Globus pallidus (tissue), 1 donor: ENCODE data around the gene KCNQ1.

ENCODE experiments used
- DNase-seq: peaks from one replicate; pipeline ENCODE4 v3.0.0-alpha.2; 2015; ENCODE audit warnings: low spot score

KCNQ1 gene

DNA sequence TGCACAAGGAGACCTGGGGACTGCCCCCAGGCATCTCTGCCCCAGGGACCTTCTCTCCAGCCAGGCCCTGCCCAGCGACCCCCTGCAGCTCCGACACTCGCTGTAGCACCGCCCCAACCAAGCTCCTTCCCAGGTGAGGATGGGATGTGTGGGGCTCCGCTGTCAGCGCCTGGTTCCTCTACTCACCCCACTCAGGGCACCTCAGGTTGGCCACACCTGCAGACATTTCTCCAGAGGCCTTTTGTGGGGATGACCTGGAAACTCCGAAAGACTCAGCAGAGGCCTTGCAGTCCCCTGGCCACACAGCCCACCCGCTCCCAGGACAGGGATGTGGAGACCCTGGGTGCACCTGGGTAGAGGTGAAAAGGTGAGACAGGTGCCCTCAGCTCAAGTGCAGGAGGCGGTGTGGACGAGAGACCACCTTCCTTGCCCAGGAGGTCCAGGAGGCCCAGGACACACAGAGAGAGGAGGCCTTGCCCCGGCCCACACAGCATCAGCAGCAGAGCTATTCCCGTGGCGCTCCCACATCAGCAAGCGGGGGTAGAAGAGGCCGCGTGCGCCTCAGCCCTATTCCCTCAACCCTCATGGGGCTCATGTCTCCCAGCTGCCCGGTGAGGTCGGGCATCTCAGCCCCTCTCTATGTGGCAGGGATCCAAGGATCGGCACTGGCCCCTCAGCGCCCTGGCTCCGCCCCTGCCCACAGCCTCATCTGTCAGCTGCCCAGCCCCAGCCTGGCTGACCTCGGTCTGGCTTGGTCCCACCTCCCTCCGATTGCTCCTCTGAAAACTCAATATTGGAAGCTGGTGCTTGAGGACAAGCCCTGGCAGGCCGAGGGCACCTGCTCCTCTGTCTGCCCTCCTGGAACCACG is 21.4 kb upstream of the KCNQ1 start:
- DNase-seq: no peak

DNA sequence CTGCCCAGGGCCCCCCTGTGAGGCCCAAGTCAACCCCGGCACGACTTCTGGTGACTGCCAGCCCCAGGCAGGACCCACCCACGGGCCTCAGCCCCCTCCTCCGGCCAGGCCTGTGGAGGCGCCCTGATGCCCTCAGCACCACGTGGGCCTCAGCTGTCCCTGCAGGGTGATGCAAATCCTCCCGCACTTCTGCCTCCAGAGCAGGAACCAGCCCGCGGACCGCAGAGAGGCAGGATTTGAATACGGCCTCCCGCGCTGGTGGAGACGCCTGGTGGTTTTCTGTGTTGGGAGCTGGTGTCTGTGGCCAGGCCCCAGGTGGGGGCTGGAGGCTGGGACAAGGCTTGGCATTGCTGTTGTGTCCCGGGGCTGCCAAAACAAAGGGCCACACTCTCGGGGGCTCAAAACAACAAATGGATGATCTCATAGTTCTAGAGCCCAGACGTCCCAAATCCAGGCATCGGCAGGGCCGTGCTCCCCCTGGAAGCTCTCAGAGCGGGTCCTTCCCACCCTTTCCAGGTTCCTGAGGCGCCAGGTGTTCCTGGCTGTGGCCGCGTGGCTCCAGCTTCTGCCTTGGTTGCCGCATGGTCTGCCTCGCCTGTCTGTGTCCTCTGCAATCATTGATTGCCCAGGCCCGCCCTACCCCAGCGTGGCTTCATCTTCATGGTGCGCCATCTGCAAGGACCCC is 19.9 kb upstream of the KCNQ1 start:
- no peak for DNase-seq

DNA sequence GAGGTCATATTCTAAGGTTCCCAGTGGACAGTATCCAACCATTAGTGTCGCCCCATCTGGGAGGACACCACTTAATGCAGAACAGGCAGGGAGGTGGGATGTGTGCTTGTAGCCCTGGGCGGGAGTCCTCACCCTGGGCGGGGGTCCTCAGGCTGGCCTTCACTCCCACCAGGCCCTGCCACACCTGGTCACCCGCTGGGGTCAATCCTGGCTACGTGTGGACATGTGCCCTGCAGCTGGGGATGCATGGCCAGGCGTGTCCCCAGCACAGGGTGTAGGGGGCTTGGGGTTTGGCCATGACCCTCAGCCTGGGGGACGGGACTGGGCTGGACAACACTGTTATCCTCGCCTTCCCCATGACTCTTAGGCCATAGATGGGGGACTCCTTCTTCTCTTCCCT is 19.3 kb upstream of the KCNQ1 start:
- DNase-seq: no peak

DNA sequence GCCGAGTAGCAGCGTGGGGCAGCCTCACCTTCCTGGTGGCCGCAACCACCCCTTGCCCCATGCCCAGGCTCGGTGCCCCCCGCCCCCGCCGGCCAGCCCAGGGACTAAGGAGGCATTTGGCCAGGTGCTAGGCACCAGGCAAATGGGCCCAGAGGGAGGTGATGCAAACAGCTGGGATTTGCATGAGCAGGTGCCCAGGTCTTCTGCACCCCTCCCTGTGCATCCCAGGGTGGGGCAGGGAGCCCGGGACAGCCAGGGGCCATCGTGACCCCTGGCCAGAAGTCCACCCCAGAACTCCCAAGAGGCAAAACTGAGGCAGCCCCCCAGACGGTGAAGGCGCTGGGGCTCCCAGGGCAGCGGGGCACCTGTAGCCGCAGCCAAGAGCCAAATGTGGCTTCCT is 18.6 kb upstream of the KCNQ1 start:
- no peak for DNase-seq

DNA sequence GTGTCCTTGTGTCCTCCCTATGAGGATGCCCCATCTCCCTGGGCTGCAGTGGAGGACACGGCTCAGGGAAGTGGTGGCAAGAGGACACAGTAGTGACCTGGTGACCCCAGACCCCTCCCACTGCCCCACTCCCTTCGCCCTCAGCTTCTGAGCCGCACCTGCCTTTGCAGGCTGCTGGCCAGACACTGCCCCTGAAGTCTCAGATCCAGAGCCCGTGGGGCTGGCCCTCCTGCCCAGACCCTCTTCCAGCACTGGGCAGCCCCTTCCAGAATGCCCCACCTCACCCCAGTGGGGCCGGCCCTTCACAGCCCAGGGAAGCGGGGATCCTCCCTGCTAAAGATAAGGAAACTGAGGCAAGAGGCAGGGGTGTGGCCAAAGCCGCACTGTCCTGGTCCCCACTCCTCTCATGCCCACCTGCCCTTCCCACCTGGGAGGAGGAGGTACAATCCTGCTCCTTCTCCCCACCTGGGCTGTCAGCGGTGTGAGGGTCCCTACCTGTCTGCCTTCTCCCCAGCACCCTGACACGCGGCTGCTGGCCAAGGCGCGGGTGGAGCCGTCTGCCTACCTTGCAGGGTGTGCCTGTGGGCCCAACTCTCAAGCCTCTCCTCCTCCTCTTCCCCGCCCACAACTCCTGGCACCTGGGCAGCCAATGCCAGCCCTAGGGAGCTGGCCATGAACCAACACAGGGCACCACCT is 17.8 kb upstream of the KCNQ1 start:
- no peak for DNase-seq

DNA sequence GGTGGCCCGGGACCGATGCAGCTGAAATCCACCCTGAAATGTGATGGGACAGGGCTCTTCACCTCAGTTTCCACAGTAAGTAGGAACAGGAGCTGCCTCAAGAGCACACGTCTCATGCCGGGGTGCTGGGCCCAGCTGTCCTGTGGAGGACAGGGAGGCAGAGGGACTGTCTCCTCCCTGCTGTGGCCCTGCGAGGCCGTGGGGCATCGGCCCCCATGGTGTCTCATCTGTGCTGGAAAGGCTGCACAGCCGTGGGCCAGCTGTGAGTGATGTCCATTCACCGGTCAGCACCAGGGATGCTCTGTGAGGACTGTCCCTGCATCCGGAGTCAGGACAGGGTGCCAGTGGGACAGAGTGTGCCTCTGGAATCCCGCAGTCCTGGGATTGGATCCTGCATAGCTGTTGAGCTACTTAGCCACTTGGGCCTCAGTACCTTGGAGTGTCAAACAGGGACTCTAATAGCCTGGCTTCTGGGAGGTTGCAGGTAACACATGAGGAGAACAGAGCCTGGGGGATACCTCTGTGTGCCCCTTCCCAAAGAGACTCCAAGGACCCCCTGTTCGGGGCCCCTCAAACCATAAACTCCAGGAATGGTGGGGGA is 17.0 kb upstream of the KCNQ1 start:
- no peak for DNase-seq

DNA sequence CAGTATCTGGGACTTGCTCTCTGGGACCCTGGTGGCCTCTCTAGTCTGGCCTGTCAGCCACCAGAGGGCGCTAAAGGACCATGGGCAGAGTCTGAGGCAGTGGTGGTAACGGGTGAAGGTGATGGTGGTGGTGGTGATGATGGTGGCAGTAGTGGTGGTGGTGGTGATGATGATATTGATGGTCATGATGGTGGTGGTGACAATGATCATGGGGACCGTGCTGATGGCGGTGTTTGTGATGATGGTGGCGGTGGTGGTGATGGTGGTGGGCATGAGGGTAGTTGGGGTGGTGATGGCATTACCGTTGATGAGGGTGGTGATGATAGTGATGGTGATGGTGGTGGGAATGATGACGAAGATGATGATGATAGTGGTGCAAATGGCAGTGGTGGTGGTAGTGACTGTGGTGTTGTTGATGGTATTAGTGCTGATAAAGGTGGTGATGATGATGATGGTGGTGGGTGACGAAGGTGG is 16.4 kb upstream of the KCNQ1 start:
- DNase-seq: peak; percentile 43

DNA sequence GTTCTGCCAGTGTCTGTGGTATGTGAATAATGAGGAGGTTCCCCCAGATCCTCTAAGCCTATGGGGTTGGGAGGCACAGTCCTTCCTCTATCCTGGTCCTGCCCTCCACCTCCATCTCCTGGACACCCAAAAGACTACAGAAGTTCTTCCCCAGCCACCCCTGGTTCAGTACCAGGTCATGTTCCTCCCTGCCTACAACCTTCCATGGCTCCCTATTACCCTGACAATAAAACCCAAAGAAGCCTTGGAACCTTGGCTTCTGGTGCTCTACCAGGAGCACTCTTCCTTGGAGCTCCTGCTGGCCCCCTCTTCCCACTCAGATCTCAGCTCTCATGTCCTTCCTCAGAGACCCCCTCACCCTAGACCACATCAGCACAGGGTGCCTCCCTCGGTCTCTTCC is 13.4 kb upstream of the KCNQ1 start:
- no peak for DNase-seq

DNA sequence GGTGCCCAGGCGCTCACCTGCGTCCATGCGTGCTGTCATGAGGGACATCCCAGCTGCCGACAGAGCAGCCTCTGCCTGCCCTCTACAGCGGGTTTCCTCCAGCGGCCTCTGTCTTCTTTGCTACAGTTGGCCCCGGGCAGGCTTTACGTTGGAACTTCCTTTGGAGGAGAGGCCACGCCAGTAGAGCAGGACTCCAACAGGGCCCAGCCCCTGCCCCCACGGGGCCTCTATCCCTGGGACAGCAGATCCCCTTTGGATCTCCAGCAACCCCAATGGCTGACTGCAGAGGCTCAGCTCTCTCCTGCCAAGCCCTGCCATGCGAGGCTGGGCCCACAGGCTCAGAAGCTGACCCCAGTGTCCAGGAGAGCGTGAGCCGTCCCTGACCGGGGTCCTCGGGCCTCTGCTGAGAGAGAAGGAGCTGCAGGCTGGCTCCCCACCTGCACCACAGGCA is 12.6 kb upstream of the KCNQ1 start:
- no peak for DNase-seq

DNA sequence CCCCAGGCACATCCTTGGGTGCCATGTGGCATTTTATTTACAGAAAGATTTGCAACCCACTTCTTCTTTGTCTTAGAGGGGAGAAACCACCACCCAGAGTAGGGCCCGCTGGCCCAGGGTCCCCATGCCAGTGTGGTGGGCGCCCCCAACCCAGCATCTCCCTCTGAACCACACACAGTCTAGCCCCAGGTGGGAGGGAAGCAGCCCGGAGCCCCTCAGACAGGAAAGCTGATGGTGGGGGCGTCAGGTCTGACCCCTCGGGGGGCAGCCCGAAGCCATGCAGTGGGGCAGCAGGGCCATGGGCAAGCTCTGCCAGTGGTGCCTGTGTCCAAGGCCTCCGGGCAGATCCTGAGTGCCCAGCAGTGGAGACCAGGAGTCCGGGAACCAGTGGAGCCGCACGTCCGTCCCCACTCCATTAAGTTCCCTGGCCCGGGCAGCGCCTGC is 12.2 kb upstream of the KCNQ1 start:
- DNase-seq: no peak

DNA sequence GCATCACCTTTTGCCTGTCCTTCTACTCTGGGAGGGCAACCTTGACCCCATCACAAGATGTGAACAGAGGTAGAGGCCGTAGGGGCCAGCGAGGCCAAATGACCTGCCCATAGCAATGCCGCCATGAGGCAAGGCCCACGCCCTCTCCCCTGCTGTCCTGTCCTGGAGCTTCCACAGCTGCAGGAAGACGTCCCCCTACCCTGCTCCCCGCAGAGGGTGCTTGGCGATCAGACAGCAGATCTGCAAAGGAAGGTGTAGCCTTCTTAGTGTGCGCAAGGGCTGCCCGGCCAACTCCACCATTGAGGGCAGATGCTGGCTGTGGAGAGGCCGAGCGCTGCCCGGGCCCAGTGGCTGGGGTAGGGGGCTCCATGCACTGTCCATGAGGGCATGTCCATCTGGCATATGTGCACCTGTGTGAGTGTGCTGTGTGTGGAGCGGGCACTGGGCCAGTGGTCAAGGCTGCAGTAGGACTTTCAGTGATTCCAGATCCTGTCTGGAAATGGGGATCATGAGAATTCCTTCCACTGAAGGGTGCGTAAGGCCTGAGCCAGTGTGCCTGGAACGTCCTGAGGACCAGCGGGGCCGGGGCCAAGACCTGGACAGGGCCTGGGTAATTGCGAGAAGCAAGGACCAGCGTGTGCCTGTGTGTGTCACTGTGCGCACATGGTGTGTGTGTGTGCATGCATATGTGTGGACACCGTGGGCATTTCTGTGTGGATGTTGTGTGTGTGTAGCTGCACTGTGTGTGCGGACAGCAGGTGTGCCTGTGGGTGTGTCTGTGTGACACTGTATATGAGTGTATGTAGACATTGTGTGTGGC is 11.5 kb upstream of the KCNQ1 start:
- no peak for DNase-seq

DNA sequence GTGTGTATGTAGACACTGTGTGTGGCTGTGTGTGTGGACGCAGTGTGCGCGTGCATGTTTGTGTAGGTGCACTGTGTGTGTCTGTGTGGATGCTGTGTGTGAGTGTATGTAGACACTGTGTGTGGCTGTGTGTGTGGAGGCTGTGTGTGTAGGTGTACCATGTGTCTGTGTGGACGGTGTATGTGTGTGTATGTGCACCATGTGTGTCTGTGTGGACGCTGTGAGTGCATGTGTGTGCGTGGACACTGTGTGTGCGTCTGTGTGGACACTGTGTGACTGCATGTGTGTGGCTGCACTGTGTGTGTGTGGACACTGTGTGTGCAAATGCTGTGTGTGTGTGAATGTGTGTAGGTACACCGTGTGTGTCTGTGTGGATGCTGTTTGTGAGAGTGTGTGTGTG is 10.8 kb upstream of the KCNQ1 start:
- no peak for DNase-seq

DNA sequence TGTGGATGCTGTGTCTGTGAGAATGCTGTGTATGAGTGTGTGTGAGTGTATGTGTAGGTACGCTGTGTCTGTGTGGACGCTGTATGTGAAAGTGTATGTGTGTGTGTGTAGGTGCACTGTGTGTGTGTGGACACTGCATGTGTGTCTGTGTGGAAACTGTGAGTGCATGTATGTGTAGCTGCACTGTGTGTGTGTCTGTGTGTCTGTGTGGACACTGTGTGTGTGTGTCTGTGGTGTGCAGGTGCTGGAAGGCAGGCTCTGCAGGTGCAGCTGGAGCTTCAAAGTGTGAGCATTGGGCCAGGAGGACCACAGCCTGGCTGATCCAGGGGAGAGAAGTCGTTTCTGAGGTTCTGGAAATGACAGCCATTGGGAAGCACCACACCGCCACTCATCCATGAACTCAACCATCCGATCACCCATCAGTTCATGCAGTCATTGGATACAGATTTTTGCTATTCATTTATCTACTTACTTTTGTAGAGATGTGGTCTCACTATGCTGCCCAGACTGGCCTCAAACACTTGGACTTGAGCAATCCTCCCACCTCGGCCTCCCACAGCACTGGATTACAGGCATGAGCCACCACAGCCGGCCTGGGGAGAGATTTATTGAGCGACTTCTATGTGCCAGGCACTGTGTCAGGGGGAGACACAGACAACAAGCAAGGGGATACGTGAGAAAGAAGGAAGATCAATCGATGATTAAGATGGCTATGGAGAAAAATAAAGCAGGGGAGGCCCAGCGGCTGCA is 10.1 kb upstream of the KCNQ1 start:
- no peak for DNase-seq

DNA sequence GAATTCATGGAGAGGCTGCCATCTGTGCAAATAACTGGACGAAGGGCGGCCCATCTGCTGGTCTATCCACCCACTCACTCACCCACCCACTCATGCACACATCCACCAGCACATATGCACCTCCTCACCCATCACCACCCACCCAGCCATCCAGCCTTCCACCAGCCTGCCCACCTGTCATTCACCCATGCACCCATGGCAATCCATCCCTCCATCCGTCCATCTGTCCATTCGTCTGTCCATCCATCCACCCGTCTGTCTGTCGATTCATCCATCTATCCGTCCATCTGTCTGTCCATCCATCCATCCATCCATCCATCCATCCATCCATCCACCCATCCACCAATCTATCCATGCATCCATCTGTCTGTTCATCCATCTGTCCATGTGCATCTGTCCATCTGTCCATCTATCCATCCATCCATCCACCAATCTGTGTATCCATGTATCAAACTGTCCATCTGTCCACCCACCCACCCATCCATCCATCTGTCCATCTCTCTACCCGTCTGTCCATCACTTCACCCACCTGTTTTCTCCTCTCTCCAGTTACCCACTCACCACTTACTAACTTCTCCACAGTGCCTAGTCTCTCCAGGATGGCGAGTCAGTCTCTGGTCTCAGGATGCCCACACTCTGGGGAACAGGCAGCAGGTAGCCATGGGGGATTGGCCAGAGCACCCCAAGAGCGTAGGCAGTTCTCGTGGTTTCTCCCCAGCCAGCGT is 9.4 kb upstream of the KCNQ1 start:
- DNase-seq: no peak

DNA sequence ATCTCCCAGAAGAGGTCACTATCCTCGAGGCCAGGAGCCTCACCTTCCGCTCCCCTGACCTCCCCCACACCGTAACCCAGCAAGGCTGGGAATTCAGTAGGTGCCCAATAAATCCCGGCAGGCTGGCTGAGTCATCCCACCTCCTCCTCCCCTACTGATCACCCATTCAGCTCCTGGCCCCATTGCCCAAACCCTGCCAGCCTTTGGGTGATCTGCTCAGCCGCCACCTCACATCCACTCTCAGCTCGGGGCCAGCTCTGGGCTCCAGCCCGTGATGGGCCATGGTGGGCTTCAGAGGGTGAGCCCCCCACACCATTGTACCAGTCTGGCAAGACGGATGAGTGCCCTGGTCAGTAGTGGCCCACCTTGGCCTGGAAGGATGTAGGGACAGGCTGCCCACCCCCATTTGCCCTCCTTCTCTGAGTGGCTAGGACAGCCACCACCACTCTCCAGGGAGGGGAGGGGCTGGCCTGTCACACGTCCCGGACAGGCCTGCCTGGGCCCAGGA is 8.7 kb upstream of the KCNQ1 start:
- no peak for DNase-seq

DNA sequence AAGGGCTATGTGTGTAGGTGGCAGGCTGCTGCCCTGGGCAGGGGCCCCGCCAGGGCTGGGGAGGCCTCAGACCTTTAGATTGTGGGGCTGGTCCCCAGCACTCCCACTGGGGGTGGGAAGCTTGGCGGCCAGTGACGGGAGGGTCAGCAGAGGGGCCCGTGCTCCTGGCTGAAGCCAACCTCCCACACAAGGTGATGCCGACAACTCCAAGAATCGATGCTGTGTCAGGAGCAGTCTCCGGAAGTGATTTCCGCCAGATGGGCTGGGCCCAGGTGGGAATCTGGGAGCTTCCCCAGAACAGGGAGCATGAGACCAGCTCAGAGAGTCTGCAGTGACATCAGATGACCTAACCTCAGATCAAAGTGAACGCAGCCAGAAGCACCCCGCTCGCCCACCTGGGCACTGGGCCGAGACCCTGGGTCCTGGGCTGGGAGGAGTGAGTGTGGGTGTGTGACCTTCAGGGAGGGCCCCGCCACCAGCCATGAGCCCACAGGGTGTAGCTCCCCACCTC is 8.2 kb upstream of the KCNQ1 start:
- no peak for DNase-seq

DNA sequence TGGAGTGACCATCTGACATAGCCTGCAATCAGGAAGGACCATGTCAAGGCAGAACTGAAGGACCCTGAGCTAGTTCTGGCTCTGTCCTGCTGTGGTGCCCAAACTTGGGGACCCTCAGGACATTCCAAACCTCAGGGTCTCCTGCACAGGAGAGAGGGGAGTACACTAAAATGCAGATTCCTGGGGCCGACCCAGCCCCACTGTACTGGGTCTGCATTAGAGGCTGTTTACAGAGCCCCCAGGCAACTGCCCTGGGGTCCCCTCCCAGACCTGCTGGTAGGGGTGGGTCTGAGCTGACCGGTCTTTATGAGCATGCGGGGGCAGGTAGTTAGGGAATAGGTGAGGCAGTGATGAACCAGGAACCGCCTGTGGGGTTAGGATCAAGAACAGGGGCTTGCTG is 7.3 kb upstream of the KCNQ1 start:
- DNase-seq: no peak

DNA sequence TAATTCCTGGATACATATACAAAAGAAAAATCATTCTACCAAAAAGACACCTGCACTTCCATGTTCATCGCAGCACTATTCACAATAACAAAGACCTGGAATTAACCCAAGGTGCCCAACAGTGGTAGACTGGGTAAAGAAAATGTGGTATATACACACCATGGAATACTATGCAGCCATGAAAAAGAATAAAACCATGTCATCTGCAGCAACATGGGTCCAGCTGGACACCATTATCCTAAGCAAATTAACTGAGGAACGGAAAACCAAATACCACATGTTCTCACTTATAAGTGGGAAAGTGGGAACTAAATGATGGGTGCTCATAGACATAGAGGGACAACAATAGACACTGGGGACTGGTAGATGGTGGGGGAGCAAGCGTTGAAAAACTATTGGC is 5.0 kb upstream of the KCNQ1 start:
- no peak for DNase-seq

DNA sequence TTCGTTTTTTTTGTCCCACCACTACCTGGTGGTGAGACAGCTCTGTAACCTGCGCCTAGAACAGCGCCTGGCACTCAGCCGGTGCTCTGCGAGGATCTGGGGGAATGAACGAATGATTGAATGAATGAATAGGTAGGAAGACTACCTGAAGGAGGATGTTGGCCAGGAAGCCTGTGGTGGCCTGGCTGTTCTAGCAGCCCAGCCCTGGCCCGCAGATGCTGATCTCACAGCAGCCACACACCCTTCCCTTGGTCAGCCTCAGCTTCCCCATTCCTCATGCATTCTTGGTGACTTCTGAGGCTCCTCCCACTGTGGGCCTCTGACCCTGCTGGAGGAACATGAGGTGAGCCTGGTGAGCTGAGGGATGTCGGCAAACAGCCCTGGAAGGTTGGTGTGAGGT is 4.2 kb upstream of the KCNQ1 start:
- DNase-seq: no peak

DNA sequence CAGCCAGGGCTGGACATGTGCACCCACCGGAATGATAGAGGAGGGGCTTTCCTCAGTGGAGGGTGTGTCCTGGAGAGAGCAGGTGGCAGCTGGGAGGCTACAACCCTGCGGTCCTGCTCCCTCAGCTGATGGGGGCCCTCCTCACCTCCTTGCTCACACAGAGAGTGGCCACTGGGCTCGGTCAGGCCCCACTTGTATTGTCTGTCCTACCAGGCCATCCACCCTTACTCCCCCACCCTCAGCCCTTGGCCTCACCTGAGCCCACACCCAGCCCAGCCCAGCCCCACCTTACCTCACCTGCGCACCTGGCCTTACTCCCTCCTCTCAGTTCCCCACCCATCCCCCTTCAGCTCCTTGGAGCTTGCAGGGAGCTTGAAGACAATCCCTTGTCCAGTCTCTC is 3.6 kb upstream of the KCNQ1 start:
- DNase-seq: no peak
